ENCODE data around the gene ENSA.
A peak's percentile ranks its signal among the peaks of the same experiment; 100 is the strongest.
"Not testable (repeated sequence)": the region's sequence is repeated elsewhere in the genome, so short reads cannot be mapped to it uniquely, and the experiment has no call there.

Gene ENSA

GRCh38 chr1:150641126-150641815 is 11.9 kb upstream of the ENSA start:
- peaks cover 11% of the 10 kb centered on the region; the same call in 1 of the 2 replicates for H3K4me1 ChIP-seq (ENCODE audit: insufficient read depth, low read length)
- H3K9me3 ChIP-seq (ENCODE audit: insufficient read depth, low read depth, low read length); H3K36me3 ChIP-seq (ENCODE audit: insufficient read depth, low read depth, low read length); H3K4me3 ChIP-seq (ENCODE audit: low read length); H3K27me3 ChIP-seq (ENCODE audit: insufficient read depth, low read length): not testable (repeated sequence)
- peak overlapping the region; percentile 87 for H3K27ac ChIP-seq (ENCODE audit: low read length)
- peak overlapping the region; percentile 78; the same call in 1 of the 2 replicates for H3K9ac ChIP-seq (ENCODE audit: low read depth, low read length)

GRCh38 chr1:150638430-150638829 is 9.0 kb upstream of the ENSA start:
- not testable (repeated sequence) for H3K9me3 ChIP-seq (ENCODE audit: insufficient read depth, low read depth, low read length); H3K27me3 ChIP-seq (ENCODE audit: insufficient read depth, low read length); H3K9ac ChIP-seq (ENCODE audit: low read depth, low read length); H3K4me3 ChIP-seq (ENCODE audit: low read length); H3K27ac ChIP-seq (ENCODE audit: low read length); H3K36me3 ChIP-seq (ENCODE audit: insufficient read depth, low read depth, low read length)
- H3K4me1 ChIP-seq (ENCODE audit: insufficient read depth, low read length), result peaks cover 21% of the 10 kb centered on the region

- not testable (repeated sequence) for H3K36me3 ChIP-seq (ENCODE audit: insufficient read depth, low read depth, low read length); H3K4me1 ChIP-seq (ENCODE audit: insufficient read depth, low read length); H3K9me3 ChIP-seq (ENCODE audit: insufficient read depth, low read depth, low read length); H3K27me3 ChIP-seq (ENCODE audit: insufficient read depth, low read length)
- peak overlapping the region; percentile 78 for H3K9ac ChIP-seq (ENCODE audit: low read depth, low read length)
- H3K27ac ChIP-seq (ENCODE audit: low read length), result peak overlapping the region; percentile 66
- H3K4me3 ChIP-seq (ENCODE audit: low read length), result peak overlapping the region; percentile 25; the same call in 1 of the 2 replicates
Observed at GRCh38 chr1:150634839-150635622, 5.6 kb upstream of the ENSA start.

- H3K4me1 ChIP-seq (ENCODE audit: insufficient read depth, low read length), result peaks cover 4% of the 10 kb centered on the region; the same call in 1 of the 2 replicates
- H3K27ac ChIP-seq (ENCODE audit: low read length), result peak overlapping the region; percentile 55
Observed at GRCh38 chr1:150628766-150629114, 672 bp downstream of the ENSA start.

GRCh38 chr1:150627826-150628410 is 1.5 kb downstream of the ENSA start:
- Histone ChIP-seq H3K27me3 (ENCODE audit: insufficient read depth, low read length) (no peaks in the 10 kb centered on the region), H3K4me1 (ENCODE audit: insufficient read depth, low read length) (peaks cover 4% of the 10 kb centered on the region; the same call in 1 of the 2 replicates), H3K9ac (ENCODE audit: low read depth, low read length) (peak overlapping the region; percentile 93), H3K27ac (ENCODE audit: low read length) (peak overlapping the region; percentile 55), H3K4me3 (ENCODE audit: low read length) (peak overlapping the region; percentile 93), H3K9me3 (ENCODE audit: insufficient read depth, low read depth, low read length) (no peaks in the 10 kb centered on the region), H3K36me3 (ENCODE audit: insufficient read depth, low read depth, low read length) (peaks cover 51% of the 10 kb centered on the region)

More at GRCh38 chr1:150628766-150629114, 672 bp downstream of the ENSA start:
- Histone ChIP-seq H3K27me3 (ENCODE audit: insufficient read depth, low read length) (no peaks in the 10 kb centered on the region), H3K36me3 (ENCODE audit: insufficient read depth, low read depth, low read length) (peaks cover 44% of the 10 kb centered on the region), H3K9me3 (ENCODE audit: insufficient read depth, low read depth, low read length) (no peaks in the 10 kb centered on the region), H3K9ac (ENCODE audit: low read depth, low read length) (peak overlapping the region; percentile 93), H3K4me3 (ENCODE audit: low read length) (peak overlapping the region; percentile 93)

- Histone ChIP-seq H3K4me1 (ENCODE audit: insufficient read depth, low read length) (peaks cover 4% of the 10 kb centered on the region; the same call in 1 of the 2 replicates), H3K36me3 (ENCODE audit: insufficient read depth, low read depth, low read length) (peaks cover 68% of the 10 kb centered on the region), H3K4me3 (ENCODE audit: low read length) (no peak overlapping the region), H3K9me3 (ENCODE audit: insufficient read depth, low read depth, low read length) (no peaks in the 10 kb centered on the region), H3K27me3 (ENCODE audit: insufficient read depth, low read length) (no peaks in the 10 kb centered on the region), H3K27ac (ENCODE audit: low read length) (no peak overlapping the region), H3K9ac (ENCODE audit: low read depth, low read length) (no peak overlapping the region)
Observed at GRCh38 chr1:150626150-150626549, 3.3 kb downstream of the ENSA start.

- not testable (repeated sequence) for H3K4me1 ChIP-seq (ENCODE audit: insufficient read depth, low read length); H3K27ac ChIP-seq (ENCODE audit: low read length)
Observed at GRCh38 chr1:150624546-150624945, 4.9 kb downstream of the ENSA start.

GRCh38 chr1:150624134-150624533 is 5.3 kb downstream of the ENSA start:
- not testable (repeated sequence) for H3K4me1 ChIP-seq (ENCODE audit: insufficient read depth, low read length); H3K4me3 ChIP-seq (ENCODE audit: low read length); H3K27me3 ChIP-seq (ENCODE audit: insufficient read depth, low read length); H3K9me3 ChIP-seq (ENCODE audit: insufficient read depth, low read depth, low read length); H3K9ac ChIP-seq (ENCODE audit: low read depth, low read length); H3K27ac ChIP-seq (ENCODE audit: low read length)
- peaks cover 88% of the 10 kb centered on the region for H3K36me3 ChIP-seq (ENCODE audit: insufficient read depth, low read depth, low read length)

More at GRCh38 chr1:150624546-150624945, 4.9 kb downstream of the ENSA start:
- H3K4me3 ChIP-seq (ENCODE audit: low read length); H3K9ac ChIP-seq (ENCODE audit: low read depth, low read length); H3K9me3 ChIP-seq (ENCODE audit: insufficient read depth, low read depth, low read length); H3K27me3 ChIP-seq (ENCODE audit: insufficient read depth, low read length): not testable (repeated sequence)
- H3K36me3 ChIP-seq (ENCODE audit: insufficient read depth, low read depth, low read length), result peaks cover 84% of the 10 kb centered on the region

- Histone ChIP-seq H3K36me3 (ENCODE audit: insufficient read depth, low read depth, low read length) (peaks cover 97% of the 10 kb centered on the region), H3K27ac (ENCODE audit: low read length) (no peak overlapping the region), H3K9ac (ENCODE audit: low read depth, low read length) (no peak overlapping the region), H3K27me3 (ENCODE audit: insufficient read depth, low read length) (no peaks in the 10 kb centered on the region), H3K9me3 (ENCODE audit: insufficient read depth, low read depth, low read length) (no peaks in the 10 kb centered on the region), H3K4me1 (ENCODE audit: insufficient read depth, low read length) (no peaks in the 10 kb centered on the region), H3K4me3 (ENCODE audit: low read length) (no peak overlapping the region)
Observed at GRCh38 chr1:150622303-150622975, 7.0 kb downstream of the ENSA start.

GRCh38 chr1:150621497-150622302 is 7.7 kb downstream of the ENSA start:
- Histone ChIP-seq H3K27ac (ENCODE audit: low read length) (no peak overlapping the region), H3K36me3 (ENCODE audit: insufficient read depth, low read depth, low read length) (peaks cover 97% of the 10 kb centered on the region), H3K9me3 (ENCODE audit: insufficient read depth, low read depth, low read length) (no peaks in the 10 kb centered on the region), H3K4me3 (ENCODE audit: low read length) (no peak overlapping the region), H3K9ac (ENCODE audit: low read depth, low read length) (no peak overlapping the region), H3K4me1 (ENCODE audit: insufficient read depth, low read length) (no peaks in the 10 kb centered on the region), H3K27me3 (ENCODE audit: insufficient read depth, low read length) (no peaks in the 10 kb centered on the region)

GRCh38 chr1:150620919-150621318 is 8.5 kb downstream of the ENSA start:
- Histone ChIP-seq H3K4me1 (ENCODE audit: insufficient read depth, low read length) (no peaks in the 10 kb centered on the region), H3K27ac (ENCODE audit: low read length) (no peak overlapping the region)

More at GRCh38 chr1:150620919-150621318, 8.5 kb downstream of the ENSA start:
- Histone ChIP-seq H3K9ac (ENCODE audit: low read depth, low read length) (no peak overlapping the region), H3K36me3 (ENCODE audit: insufficient read depth, low read depth, low read length) (peaks cover 97% of the 10 kb centered on the region), H3K9me3 (ENCODE audit: insufficient read depth, low read depth, low read length) (no peaks in the 10 kb centered on the region), H3K4me3 (ENCODE audit: low read length) (no peak overlapping the region), H3K27me3 (ENCODE audit: insufficient read depth, low read length) (no peaks in the 10 kb centered on the region)

Measured in iPS-20b (cell line).